Activated CD4-positive, alpha-beta T cell treated with anti-CD3 and anti-CD28 coated beads, Interleukin-2, amount 10 ng/mL, durations not matched to agents 7 days and 5 days (primary cell): ENCODE measurements around the gene PGAP6. TPM values are rescaled to one million over a fixed set of nuclear protein-coding genes. Genes with fewer than 3 reads are reported as not detected.
"Not testable (repeated sequence)": the region's sequence is repeated elsewhere in the genome, so short reads cannot be mapped to it uniquely, and the experiment has no call there.

Experiments
- CTCF ChIA-PET: fragments of 350-600 bp; sonication (Branson Sonifier 250); formaldehyde crosslinking; loops from one replicate; lab custom pipeline; 2021; ENCODE audit warnings: antibody characterized with exemption; lab: Charles Lee
- POLR2A ChIA-PET: fragments of 350-600 bp; sonication (Branson Sonifier 250); formaldehyde crosslinking; loops from one replicate; lab custom pipeline; 2021; ENCODE audit warnings: antibody characterized with exemption; lab: Charles Lee
- DNase-seq: peaks from one replicate; pipeline ENCODE4 v3.0.0-alpha.2; 2020
- H3K27ac Mint-ChIP-seq: one replicate; pipeline ENCODE4 v1.8.0; 2021; ENCODE audit warnings: mild to moderate bottlenecking, moderate library complexity, mixed read lengths
- H3K27me3 Mint-ChIP-seq: one replicate; pipeline ENCODE4 v1.8.0; 2021; ENCODE audit warnings: mixed read lengths
- H3K36me3 Mint-ChIP-seq: one replicate; pipeline ENCODE4 v1.8.0; 2021; ENCODE audit warnings: low read depth, mixed read lengths
- H3K4me1 Mint-ChIP-seq: one replicate; pipeline ENCODE4 v1.8.0; 2021; ENCODE audit warnings: mixed read lengths
- H3K4me3 Mint-ChIP-seq: one replicate; pipeline ENCODE4 v1.8.0; 2021; ENCODE audit warnings: mild to moderate bottlenecking, moderate library complexity, mixed read lengths
- H3K9me3 Mint-ChIP-seq: one replicate; pipeline ENCODE4 v1.8.0; 2021; ENCODE audit warnings: mixed read lengths
- total RNA-seq, 2 experiments: library from RNA; stranded (reverse); gene quantifications; one replicate each; pipeline ENCODE4 v1.2.3, GENCODE V29; 2021

PGAP6 gene
- total RNA-seq, 2 experiments from 2014 or later, result 85.2 to 99.2 TPM

- no peak overlapping the region for H3K27ac Mint-ChIP-seq
- H3K36me3 Mint-ChIP-seq, result peaks cover 8% of the 10 kb centered on the region
- H3K27me3 Mint-ChIP-seq, result no peaks in the 10 kb centered on the region
- no peaks in the 10 kb centered on the region for H3K9me3 Mint-ChIP-seq
- no peak overlapping the region for H3K4me3 Mint-ChIP-seq
- no peak for DNase-seq
- ChIA-PET CTCF (interaction anchor here (1.4 to 2.4 kb wide), 3 partner anchors 10 to 299 kb away, joined by 5 to 7 read pairs (median 5); no protein-coding TSS in a partner anchor), POLR2A (interaction anchor here (0.6 kb wide), 1 partner anchor 130 kb away, joined by 6 read pairs; the partner anchor contains the start of gene FAM234A)
- H3K4me1 Mint-ChIP-seq, result peaks cover 17% of the 10 kb centered on the region
Measured at GRCh38 chr16:364595-365491, 16.9 kb downstream of the PGAP6 start.

GRCh38 chr16:363766-364490, 17.9 kb downstream of the PGAP6 start:
- H3K4me1 Mint-ChIP-seq, result peaks cover 8% of the 10 kb centered on the region
- no peak for DNase-seq
- H3K27ac Mint-ChIP-seq, result no peak overlapping the region
- ChIA-PET CTCF (interaction anchor here (2.1 to 2.6 kb wide), 2 partner anchors 246 to 298 kb away, joined by 9 to 10 read pairs; no protein-coding TSS in a partner anchor), POLR2A (no interaction called here)
- H3K36me3 Mint-ChIP-seq, result peaks cover 6% of the 10 kb centered on the region
- H3K27me3 Mint-ChIP-seq, result no peaks in the 10 kb centered on the region
- H3K9me3 Mint-ChIP-seq, result no peaks in the 10 kb centered on the region
- no peak overlapping the region for H3K4me3 Mint-ChIP-seq

GRCh38 chr16:363110-363765, 18.5 kb downstream of the PGAP6 start:
- Mint-ChIP-seq H3K4me1 (peaks cover 6% of the 10 kb centered on the region), H3K36me3 (peaks cover 5% of the 10 kb centered on the region), H3K9me3 (no peaks in the 10 kb centered on the region), H3K27ac (no peak overlapping the region), H3K27me3 (no peaks in the 10 kb centered on the region), H3K4me3 (no peak overlapping the region)
- ChIA-PET POLR2A (no interaction called here), CTCF (interaction anchor here (0.6 to 2.6 kb wide), 9 partner anchors 10 to 303 kb away, joined by 3 to 12 read pairs (median 3); partner anchors contain the start of gene AXIN1)
- DNase-seq, result no peak

- POLR2A ChIA-PET, H3K27me3 Mint-ChIP-seq, H3K4me1 Mint-ChIP-seq: not testable (repeated sequence)
Measured at GRCh38 chr16:362702-362999, 19.1 kb downstream of the PGAP6 start.

GRCh38 chr16:361872-362701, 19.7 kb downstream of the PGAP6 start:
- ChIA-PET POLR2A (no interaction called here), CTCF (interaction anchor here (0.6 to 2.6 kb wide), 16 partner anchors 8 to 306 kb away, joined by 3 to 12 read pairs (median 4); partner anchors contain the start of genes AXIN1 and MRPL28)
- H3K4me3 Mint-ChIP-seq, result no peak overlapping the region
- peak overlapping the region; percentile 31 for H3K27ac Mint-ChIP-seq
- H3K36me3 Mint-ChIP-seq, result peaks cover 3% of the 10 kb centered on the region
- no peaks in the 10 kb centered on the region for H3K9me3 Mint-ChIP-seq
- peaks cover 6% of the 10 kb centered on the region for H3K4me1 Mint-ChIP-seq
- DNase-seq, result peak; percentile 76
- no peaks in the 10 kb centered on the region for H3K27me3 Mint-ChIP-seq

More at GRCh38 chr16:362702-362999, 19.1 kb downstream of the PGAP6 start:
- CTCF ChIA-PET, result interaction anchor here (0.6 to 2.6 kb wide), 13 partner anchors 8 to 302 kb away, joined by 3 to 12 read pairs (median 5); partner anchors contain the start of genes AXIN1 and MRPL28
- DNase-seq, H3K36me3 Mint-ChIP-seq, H3K4me3 Mint-ChIP-seq, H3K9me3 Mint-ChIP-seq, H3K27ac Mint-ChIP-seq: not testable (repeated sequence)

GRCh38 chr16:361341-361871, 20.4 kb downstream of the PGAP6 start:
- Mint-ChIP-seq H3K4me3 (no peak overlapping the region), H3K27ac (no peak overlapping the region), H3K27me3 (no peaks in the 10 kb centered on the region), H3K9me3 (no peaks in the 10 kb centered on the region), H3K36me3 (no peaks in the 10 kb centered on the region), H3K4me1 (peaks cover 6% of the 10 kb centered on the region)
- ChIA-PET CTCF (interaction anchor here (0.6 to 2.6 kb wide), 9 partner anchors 9 to 305 kb away, joined by 3 to 12 read pairs (median 8); partner anchors contain the start of gene MRPL28), POLR2A (no interaction called here)
- no peak for DNase-seq

GRCh38 chr16:360698-361336, 21.0 kb downstream of the PGAP6 start:
- Mint-ChIP-seq H3K27me3 (no peaks in the 10 kb centered on the region), H3K4me3 (no peak overlapping the region), H3K9me3 (no peaks in the 10 kb centered on the region), H3K36me3 (no peaks in the 10 kb centered on the region), H3K27ac (no peak overlapping the region), H3K4me1 (peaks cover 6% of the 10 kb centered on the region)
- ChIA-PET POLR2A (no interaction called here), CTCF (interaction anchor here (1.8 to 2.6 kb wide), 2 partner anchors 243 to 264 kb away, joined by 8 to 10 read pairs; no protein-coding TSS in a partner anchor)
- no peak for DNase-seq

GRCh38 chr16:359871-360697, 21.7 kb downstream of the PGAP6 start:
- H3K27me3 Mint-ChIP-seq, result no peaks in the 10 kb centered on the region
- peaks cover 14% of the 10 kb centered on the region for H3K4me1 Mint-ChIP-seq
- no peaks in the 10 kb centered on the region for H3K9me3 Mint-ChIP-seq
- no peak overlapping the region for H3K4me3 Mint-ChIP-seq
- H3K36me3 Mint-ChIP-seq, result no peaks in the 10 kb centered on the region
- CTCF ChIA-PET, result no interaction called here
- POLR2A ChIA-PET, result no interaction called here
- DNase-seq, result no peak
- H3K27ac Mint-ChIP-seq, result no peak overlapping the region

GRCh38 chr16:359067-359763, 22.6 kb downstream of the PGAP6 start:
- DNase-seq, result no peak
- Mint-ChIP-seq H3K4me1 (peaks cover 19% of the 10 kb centered on the region), H3K27me3 (no peaks in the 10 kb centered on the region), H3K36me3 (no peaks in the 10 kb centered on the region), H3K9me3 (no peaks in the 10 kb centered on the region), H3K4me3 (no peak overlapping the region), H3K27ac (no peak overlapping the region)
- CTCF ChIA-PET, result no interaction called here
- POLR2A ChIA-PET, result no interaction called here

- no peak overlapping the region for H3K4me3 Mint-ChIP-seq
- no peak for DNase-seq
- CTCF ChIA-PET, result interaction anchor here (1.2 kb wide), 1 partner anchor 227 kb away, joined by 3 read pairs; no protein-coding TSS in a partner anchor
- peaks cover 18% of the 10 kb centered on the region for H3K4me1 Mint-ChIP-seq
- H3K9me3 Mint-ChIP-seq, result no peaks in the 10 kb centered on the region
- H3K27me3 Mint-ChIP-seq, result no peaks in the 10 kb centered on the region
- no peak overlapping the region for H3K27ac Mint-ChIP-seq
- H3K36me3 Mint-ChIP-seq, result no peaks in the 10 kb centered on the region
- POLR2A ChIA-PET, result no interaction called here
Measured at GRCh38 chr16:356741-357140, 25.0 kb downstream of the PGAP6 start.
